ENCODE results near the gene KLF2. TPM values are rescaled to one million over a fixed set of nuclear protein-coding genes. Genes with fewer than 3 reads are reported as not detected.
"Not testable (repeated sequence)": the region's sequence is repeated elsewhere in the genome, so short reads cannot be mapped to it uniquely, and the experiment has no call there.

The KLF2 gene
- total RNA-seq, 4 donors from 2014 or later, result 16.5 to 139 (median 81.8) TPM

DNA sequence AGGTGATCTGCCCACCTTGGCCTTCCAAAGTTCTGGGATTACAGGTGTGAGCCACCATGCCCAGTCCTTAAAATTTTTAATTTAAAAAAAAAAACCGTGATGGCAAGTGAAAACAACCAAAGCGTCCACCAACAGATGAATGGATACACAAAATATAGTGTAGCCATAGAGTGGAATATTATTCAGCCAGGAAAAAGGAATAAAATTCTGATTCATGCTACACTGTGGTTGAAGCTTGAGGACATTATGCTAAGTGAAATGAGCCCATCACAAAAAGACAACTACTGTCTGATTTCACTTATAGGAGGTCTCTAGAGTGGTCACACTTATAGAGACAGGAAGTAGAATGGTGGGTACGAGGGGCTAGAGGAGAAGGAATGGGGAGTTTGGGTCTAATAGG, 26.3 kb upstream of the KLF2 start:
- no peak for DNase-seq
- H3K9me3 ChIP-seq, result no peaks in the 10 kb centered on the region
- peaks cover 5 to 7% of the 10 kb centered on the region in 2 donors for H3K4me1 ChIP-seq
- TF ChIP-seq POLR2A (IDR thresholded peaks at IDR 0.05) (no peak), CTCF (IDR thresholded peaks at IDR 0.05) (no peak)
- H3K36me3 ChIP-seq, result no peaks in the 10 kb centered on the region
- no peaks in the 10 kb centered on the region for H3K27me3 ChIP-seq
- H3K4me3 ChIP-seq, result no peak overlapping the region
- intact Hi-C loops (cut with DNase I; ENCODE audit: low total_unique reads), result no loop called here
- H3K27ac ChIP-seq, result no peak overlapping the region

DNA sequence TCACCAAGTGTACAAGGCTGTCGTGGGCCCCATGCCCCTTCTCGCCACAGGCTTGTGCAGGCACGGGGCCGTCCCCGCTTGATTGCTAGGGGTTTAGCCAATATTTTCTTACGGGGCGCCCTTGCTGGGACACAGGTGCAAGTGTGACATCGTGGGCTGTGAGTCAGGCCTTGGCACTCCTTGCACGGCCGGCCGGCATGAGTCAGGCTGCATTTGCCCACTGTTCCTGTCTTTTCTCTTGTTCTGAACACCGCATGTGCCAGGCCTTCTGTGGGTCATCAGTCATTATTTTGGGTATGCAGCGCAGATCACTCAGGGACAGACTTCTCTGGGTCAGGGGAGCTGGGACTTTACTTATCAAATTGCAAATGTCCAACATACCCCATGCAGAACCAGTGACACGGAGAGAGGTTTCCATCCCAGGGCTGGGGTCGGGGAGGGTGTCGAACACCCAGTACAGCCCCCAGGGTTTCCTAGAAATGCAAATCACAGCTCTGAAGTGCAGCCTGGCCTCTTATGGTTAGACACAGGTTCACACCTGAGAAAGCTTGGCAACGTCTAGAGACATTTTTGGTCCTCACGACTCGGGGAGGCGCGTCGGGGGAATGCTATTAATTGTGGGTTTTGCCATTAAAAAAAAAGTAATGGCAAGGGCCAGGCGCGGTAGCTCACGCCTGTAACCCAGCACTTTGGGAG, 22.5 kb upstream of the KLF2 start:
- no peak for TF ChIP-seq POLR2A (IDR thresholded peaks at IDR 0.05)
- no peak for DNase-seq
- Histone ChIP-seq H3K9me3 (no peaks in the 10 kb centered on the region), H3K27me3 (no peaks in the 10 kb centered on the region), H3K4me3 (no peak overlapping the region), H3K4me1 (no peaks in the 10 kb centered on the region), H3K36me3 (no peaks in the 10 kb centered on the region), H3K27ac (no peak overlapping the region)
- intact Hi-C loops (cut with DNase I; ENCODE audit: low total_unique reads), result no loop called here

GRCh38 chr19:16303755-16304154, 20.9 kb upstream of the KLF2 start:
- TF ChIP-seq POLR2A (IDR thresholded peaks at IDR 0.05) (no peak), CTCF (IDR thresholded peaks at IDR 0.05) (no peak)
- Histone ChIP-seq H3K27ac (no peak overlapping the region), H3K36me3 (no peaks in the 10 kb centered on the region), H3K4me3 (no peak overlapping the region), H3K4me1 (no peaks in the 10 kb centered on the region), H3K27me3 (no peaks in the 10 kb centered on the region), H3K9me3 (no peaks in the 10 kb centered on the region)
- DNase-seq, result peak; percentile 70 to 81
- intact Hi-C loops (cut with DNase I; ENCODE audit: low total_unique reads), result no loop called here

- DNase-seq; intact Hi-C loops (cut with DNase I; ENCODE audit: low total_unique reads); H3K36me3 ChIP-seq; H3K9me3 ChIP-seq; H3K4me3 ChIP-seq; H3K27me3 ChIP-seq; H3K4me1 ChIP-seq; H3K27ac ChIP-seq: not testable (repeated sequence)
Observed at GRCh38 chr19:16304511-16304910, 20.1 kb upstream of the KLF2 start.

DNA sequence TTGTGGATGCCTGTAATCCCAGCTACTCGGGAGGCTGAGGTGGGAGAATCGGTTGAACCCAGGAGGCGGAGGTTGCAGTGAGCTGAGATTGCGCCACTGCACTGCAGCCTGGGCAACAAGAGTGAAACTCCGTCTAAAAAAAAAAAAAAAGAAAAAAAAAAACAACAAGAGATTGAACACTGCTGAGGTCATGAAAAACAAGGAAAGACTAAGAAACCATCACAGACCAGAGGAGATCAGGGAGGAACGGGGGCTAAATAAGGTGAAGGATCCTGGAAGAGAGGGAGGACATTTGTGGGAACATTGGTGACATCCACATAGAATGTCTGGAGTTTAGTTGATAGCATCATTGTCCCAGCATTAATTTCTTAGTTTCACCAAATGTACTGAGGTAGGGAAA, 19.6 kb upstream of the KLF2 start:
- H3K9me3 ChIP-seq; H3K27ac ChIP-seq; H3K36me3 ChIP-seq; H3K4me1 ChIP-seq; intact Hi-C loops (cut with DNase I; ENCODE audit: low total_unique reads); H3K27me3 ChIP-seq; H3K4me3 ChIP-seq; DNase-seq: not testable (repeated sequence)

DNA sequence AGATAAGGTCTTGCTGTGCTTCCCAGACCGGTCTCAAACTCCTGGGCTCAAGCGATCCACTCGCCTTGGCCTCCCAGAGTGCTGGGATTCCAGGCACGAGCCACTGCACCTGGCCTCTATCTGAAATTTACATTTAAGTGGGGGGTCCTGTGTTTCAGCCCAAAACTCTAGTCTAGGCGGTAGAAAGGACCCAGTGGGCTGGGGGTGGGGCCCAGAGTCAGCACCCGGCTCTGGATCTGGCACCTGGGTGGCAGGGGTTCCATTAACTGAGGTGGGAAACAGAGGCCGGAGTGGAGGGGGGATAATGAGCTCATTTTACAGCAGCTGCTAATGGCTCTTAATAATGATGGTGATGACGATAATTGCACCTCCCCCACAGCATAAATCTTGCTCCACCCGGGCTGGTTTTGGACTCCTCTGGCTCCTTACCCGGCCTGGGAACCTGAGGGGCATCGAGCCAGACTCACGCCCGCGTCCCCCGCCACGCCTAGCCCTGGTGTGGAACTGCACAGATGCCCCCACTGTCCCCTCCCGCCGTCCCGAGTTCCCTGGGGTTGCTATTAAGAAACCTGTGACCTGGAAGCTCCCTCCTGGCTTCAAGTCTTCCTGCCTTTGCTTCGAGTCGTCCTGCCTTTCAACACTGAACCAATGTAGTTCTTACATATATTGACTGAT, 17.8 kb upstream of the KLF2 start:
- DNase-seq, result no peak
- Histone ChIP-seq H3K4me3 (no peak overlapping the region), H3K27ac (no peak overlapping the region), H3K4me1 (no peaks in the 10 kb centered on the region), H3K36me3 (no peaks in the 10 kb centered on the region), H3K9me3 (no peaks in the 10 kb centered on the region), H3K27me3 (no peaks in the 10 kb centered on the region)
- intact Hi-C loops (cut with DNase I; ENCODE audit: low total_unique reads), result no loop called here
- TF ChIP-seq POLR2A (IDR thresholded peaks at IDR 0.05), result no peak
- no peak for TF ChIP-seq CTCF (IDR thresholded peaks at IDR 0.05)

All from uterus (tissue), 4 donors.